HFF-Myc (cell line): ENCODE results near the gene COPB2.
A peak's percentile ranks its signal among the peaks of the same experiment; 100 is the strongest.

Source experiments
- DNase-seq: peaks from one replicate; pipeline ENCODE4 v3.0.0-alpha.2; 2011; ENCODE audit warnings: low read depth; ENCODE audit errors: extremely low read depth
- H3K4me3 ChIP-seq: replicated peaks from 2 replicates; pipeline ENCODE4 v1.5.1; 2011; ENCODE audit warnings: low read depth, mild to moderate bottlenecking, control low read depth, low read length
- CTCF ChIP-seq: IDR thresholded peaks from 2 replicates; pipeline ENCODE4 v1.5.1; 2012; ENCODE audit warnings: mild to moderate bottlenecking, low read depth, low read length, control low read depth; ENCODE audit errors: missing control alignments

The COPB2 gene

GRCh38 chr3:139425745-139426400 lies 36.4 kb upstream of the COPB2 start:
- no peak for TF ChIP-seq CTCF
- peak; percentile 11 for DNase-seq
- H3K4me3 ChIP-seq, result no peak overlapping the region

GRCh38 chr3:139423232-139423631 lies 33.8 kb upstream of the COPB2 start:
- TF ChIP-seq CTCF, result no peak
- H3K4me3 ChIP-seq, result no peak overlapping the region
- no peak for DNase-seq

GRCh38 chr3:139421460-139421859 lies 32.0 kb upstream of the COPB2 start:
- TF ChIP-seq CTCF, result no peak
- no peak overlapping the region for H3K4me3 ChIP-seq
- no peak for DNase-seq

DNA sequence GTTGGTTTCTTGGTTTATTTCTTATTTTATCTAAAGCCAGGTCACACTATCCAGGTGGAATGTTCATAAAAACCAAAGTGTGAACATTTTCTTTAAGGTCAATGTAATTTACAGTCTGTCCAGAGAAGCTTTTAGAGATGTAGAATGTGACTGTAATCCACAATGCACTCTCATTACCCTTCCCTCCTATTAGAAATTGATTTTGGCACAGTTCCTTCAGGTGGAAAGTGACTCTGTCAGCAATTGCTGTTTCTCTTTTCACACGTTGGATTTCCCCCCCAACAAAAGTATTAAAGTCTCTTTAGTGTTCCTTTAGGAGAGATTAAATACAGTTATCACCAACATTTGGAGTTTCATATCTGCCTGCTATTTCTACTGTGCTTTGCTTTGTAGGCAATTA lies 31.6 kb upstream of the COPB2 start:
- TF ChIP-seq CTCF, result no peak

GRCh38 chr3:139418144-139418543 lies 28.7 kb upstream of the COPB2 start:
- no peak overlapping the region for H3K4me3 ChIP-seq
- no peak for TF ChIP-seq CTCF
- no peak for DNase-seq

More for the DNA sequence above, 31.6 kb upstream of the COPB2 start:
- DNase-seq, result no peak
- H3K4me3 ChIP-seq, result no peak overlapping the region

- no peak for DNase-seq
- TF ChIP-seq CTCF, result no peak
Measured at GRCh38 chr3:139416275-139416674, 26.8 kb upstream of the COPB2 start.

More at GRCh38 chr3:139416275-139416674, 26.8 kb upstream of the COPB2 start:
- no peak overlapping the region for H3K4me3 ChIP-seq
